ENCODE data around the gene PADI1. TPM values are rescaled to one million over a fixed set of nuclear protein-coding genes. Genes with fewer than 3 reads are reported as not detected.

The PADI1 gene
- total and polyA plus RNA-seq, 3 donors from 2014 or later, result 0.31 to 1.6 TPM; not detected in 1

- H3K9me3 ChIP-seq, result no peaks in the 10 kb centered on the region
- H3K27me3 ChIP-seq, result no peaks in the 10 kb centered on the region
- WGBS, 2 donors, result 46 to 53% methylated on average over 6 of the region's 6 CpGs
- H3K4me1 ChIP-seq, result no peaks in the 10 kb centered on the region
- H3K27ac ChIP-seq, result no peak overlapping the region
- intact Hi-C loops (cut with DNase I; ENCODE audit: low total_unique reads), result no loop called here
- no peak overlapping the region for H3K4me3 ChIP-seq
- peak; percentile 4 for DNase-seq
- H3K36me3 ChIP-seq (ENCODE audit: low read depth, missing control alignments), result no peaks in the 10 kb centered on the region
- TF ChIP-seq CTCF (IDR thresholded peaks at IDR 0.05), result no peak
- TF ChIP-seq POLR2A (IDR thresholded peaks at IDR 0.05), result no peak
Measured at GRCh38 chr1:17181781-17182464, 23.0 kb upstream of the PADI1 start.

GRCh38 chr1:17183388-17184160, 21.4 kb upstream of the PADI1 start:
- no peaks in the 10 kb centered on the region for H3K27me3 ChIP-seq
- WGBS, 2 donors, result 88 to 93% methylated on average over 8 to 12 of the region's 12 CpGs
- no peak overlapping the region for H3K4me3 ChIP-seq
- H3K4me1 ChIP-seq, result no peaks in the 10 kb centered on the region
- intact Hi-C loops (cut with DNase I; ENCODE audit: low total_unique reads), result no loop called here
- DNase-seq, result no peak
- H3K27ac ChIP-seq, result no peak overlapping the region
- no peaks in the 10 kb centered on the region for H3K9me3 ChIP-seq
- H3K36me3 ChIP-seq (ENCODE audit: low read depth, missing control alignments), result no peaks in the 10 kb centered on the region
- TF ChIP-seq POLR2A (IDR thresholded peaks at IDR 0.05) (no peak), CTCF (IDR thresholded peaks at IDR 0.05) (no peak)

GRCh38 chr1:17184161-17184665, 20.7 kb upstream of the PADI1 start:
- Histone ChIP-seq H3K27me3 (no peaks in the 10 kb centered on the region), H3K9me3 (no peaks in the 10 kb centered on the region), H3K4me1 (no peaks in the 10 kb centered on the region), H3K36me3 (ENCODE audit: low read depth, missing control alignments) (no peaks in the 10 kb centered on the region), H3K4me3 (no peak overlapping the region), H3K27ac (no peak overlapping the region)
- DNase-seq, result no peak
- no peak for TF ChIP-seq POLR2A (IDR thresholded peaks at IDR 0.05)
- no peak for TF ChIP-seq CTCF (IDR thresholded peaks at IDR 0.05)
- intact Hi-C loops (cut with DNase I; ENCODE audit: low total_unique reads), result no loop called here
- 79 to 93% methylated on average over 7 of the region's 7 CpGs for WGBS, 2 donors

- intact Hi-C loops (cut with DNase I; ENCODE audit: low total_unique reads), result no loop called here
- peak; percentile 8 for DNase-seq
- H3K4me3 ChIP-seq, result no peak overlapping the region
- no peak overlapping the region for H3K27ac ChIP-seq
- H3K36me3 ChIP-seq (ENCODE audit: low read depth, missing control alignments), result no peaks in the 10 kb centered on the region
- WGBS, 2 donors, result 72 to 75% methylated on average over 13 of the region's 13 CpGs
- H3K9me3 ChIP-seq, result no peaks in the 10 kb centered on the region
- H3K4me1 ChIP-seq, result no peaks in the 10 kb centered on the region
- TF ChIP-seq CTCF (IDR thresholded peaks at IDR 0.05) (no peak), POLR2A (IDR thresholded peaks at IDR 0.05) (no peak)
- H3K27me3 ChIP-seq, result no peaks in the 10 kb centered on the region
Measured at GRCh38 chr1:17184822-17185484, 20.0 kb upstream of the PADI1 start.

All from testis (tissue), 3 donors.